ENCODE data around the gene TNNC2.

- TF ChIP-seq POLR2AphosphoS5 (IDR thresholded peaks at IDR 0.05; ENCODE audit: low read depth, low read length), result no peak
- TF ChIP-seq SPI1 (IDR thresholded peaks at IDR 0.05; ENCODE audit: low read depth, low read length), result no peak
These were observed 1.5 kb upstream of the TNNC2 start for GRCh38 chr20:45828589-45828988.

All from GM12891 (cell line).